Epithelial cell of esophagus (primary cell): ENCODE results near the gene DGKI.

ENCODE experiments used
- DNase-seq: peaks from one replicate; pipeline ENCODE4 v3.0.0; 2010; ENCODE audit warnings: low read depth
- H3K4me3 ChIP-seq: 2 replicates; pipeline ENCODE4 v1.5.1; 2011; ENCODE audit warnings: mild to moderate bottlenecking, low read length, control low read depth
- TF ChIP-seq, protein P1 (sequence below): IDR thresholded peaks from 2 replicates; pipeline ENCODE4 v1.5.1; 2011; ENCODE audit warnings: low read depth, mild to moderate bottlenecking, low read length, control low read depth, inconsistent platforms; ENCODE audit not compliant: insufficient read depth; ENCODE audit errors: missing control alignments

DGKI gene

DNA sequence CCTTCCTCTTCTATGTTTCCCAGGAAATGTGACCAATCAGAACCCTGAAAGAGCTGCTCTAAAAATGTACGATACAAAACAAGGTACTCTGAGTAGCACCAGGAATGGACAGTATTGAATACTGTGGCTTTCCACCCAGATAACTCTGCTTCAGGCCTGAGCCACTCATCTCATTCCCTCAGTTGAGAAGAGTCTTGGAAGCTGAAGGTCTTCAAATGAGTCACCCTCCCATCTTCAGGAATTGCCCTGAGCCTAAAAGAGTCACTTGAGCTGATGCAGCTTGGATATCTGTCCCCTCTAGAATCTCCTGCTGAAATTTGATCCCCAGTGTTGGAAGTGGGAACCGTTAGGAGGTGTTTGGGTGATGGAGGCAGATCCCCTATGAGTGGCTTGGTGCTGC is 210.4 kb downstream of the DGKI start:
- H3K4me3 ChIP-seq = no peak overlapping the region
- TF ChIP-seq, protein P1, sequence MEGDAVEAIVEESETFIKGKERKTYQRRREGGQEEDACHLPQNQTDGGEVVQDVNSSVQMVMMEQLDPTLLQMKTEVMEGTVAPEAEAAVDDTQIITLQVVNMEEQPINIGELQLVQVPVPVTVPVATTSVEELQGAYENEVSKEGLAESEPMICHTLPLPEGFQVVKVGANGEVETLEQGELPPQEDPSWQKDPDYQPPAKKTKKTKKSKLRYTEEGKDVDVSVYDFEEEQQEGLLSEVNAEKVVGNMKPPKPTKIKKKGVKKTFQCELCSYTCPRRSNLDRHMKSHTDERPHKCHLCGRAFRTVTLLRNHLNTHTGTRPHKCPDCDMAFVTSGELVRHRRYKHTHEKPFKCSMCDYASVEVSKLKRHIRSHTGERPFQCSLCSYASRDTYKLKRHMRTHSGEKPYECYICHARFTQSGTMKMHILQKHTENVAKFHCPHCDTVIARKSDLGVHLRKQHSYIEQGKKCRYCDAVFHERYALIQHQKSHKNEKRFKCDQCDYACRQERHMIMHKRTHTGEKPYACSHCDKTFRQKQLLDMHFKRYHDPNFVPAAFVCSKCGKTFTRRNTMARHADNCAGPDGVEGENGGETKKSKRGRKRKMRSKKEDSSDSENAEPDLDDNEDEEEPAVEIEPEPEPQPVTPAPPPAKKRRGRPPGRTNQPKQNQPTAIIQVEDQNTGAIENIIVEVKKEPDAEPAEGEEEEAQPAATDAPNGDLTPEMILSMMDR = no peak
- DNase-seq = no peak

DNA sequence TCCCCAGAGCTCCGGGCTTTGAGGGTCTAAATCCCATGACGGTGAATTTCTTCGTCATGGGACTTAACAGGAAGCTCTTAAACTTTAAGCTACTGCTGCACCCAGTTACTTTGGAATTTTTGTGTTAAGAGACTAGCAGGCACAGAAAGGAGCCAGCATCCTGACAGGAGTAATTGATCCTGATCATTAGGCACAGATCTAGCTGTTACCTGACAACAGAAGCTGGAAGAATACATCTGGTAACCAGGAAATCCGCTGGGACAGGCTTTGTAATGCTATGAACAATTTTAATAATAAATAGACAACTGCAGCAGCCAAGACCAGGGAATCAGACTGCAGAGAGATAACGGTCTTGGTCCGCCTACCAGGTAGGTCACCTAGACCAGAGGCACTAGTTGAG is 210.9 kb downstream of the DGKI start:
- no peak for DNase-seq
- H3K4me3 ChIP-seq = no peak overlapping the region
- TF ChIP-seq, protein P1 = no peak

DNA sequence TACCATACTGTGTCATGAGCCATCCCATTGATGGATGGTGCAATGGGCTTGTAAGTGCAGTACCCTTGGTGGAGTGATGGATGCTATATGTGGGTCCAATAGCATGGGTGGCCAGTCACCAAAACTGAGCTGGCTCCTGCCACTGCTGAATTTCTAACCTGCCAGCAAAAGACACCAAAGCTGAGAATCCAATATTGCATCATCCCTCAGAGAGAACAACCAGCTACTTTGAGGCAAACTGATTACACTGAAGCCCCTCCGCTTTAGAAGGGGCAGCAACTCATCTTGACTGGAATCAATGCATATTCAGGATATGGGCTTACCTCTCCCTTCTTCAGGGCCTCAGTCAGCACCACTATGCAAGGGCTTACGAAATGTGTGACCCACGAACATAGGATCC is 211.6 kb downstream of the DGKI start:
- H3K4me3 ChIP-seq = no peak overlapping the region
- TF ChIP-seq, protein P1 = no peak
- DNase-seq = no peak

DNA sequence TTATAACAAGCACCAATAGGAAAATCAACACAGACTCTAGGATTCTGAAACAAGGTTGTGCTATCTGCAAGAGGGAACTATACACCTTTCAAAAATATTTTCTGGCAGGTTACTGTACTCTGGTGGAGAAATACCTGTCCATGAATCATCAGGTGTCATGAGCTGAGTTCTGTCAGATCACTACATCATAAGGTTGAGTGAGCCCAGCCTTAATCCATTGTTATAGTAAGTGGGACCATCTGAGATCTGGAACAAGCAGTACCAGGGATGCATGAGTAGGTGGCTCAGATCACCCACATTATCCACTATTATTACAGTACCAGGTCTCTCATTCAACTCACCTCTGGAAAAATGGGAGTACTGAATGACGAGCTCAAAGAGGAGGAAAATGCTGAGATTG is 212.4 kb downstream of the DGKI start:
- TF ChIP-seq, protein P1 = no peak
- H3K4me3 ChIP-seq = no peak overlapping the region
- peak; percentile 67 for DNase-seq

DNA sequence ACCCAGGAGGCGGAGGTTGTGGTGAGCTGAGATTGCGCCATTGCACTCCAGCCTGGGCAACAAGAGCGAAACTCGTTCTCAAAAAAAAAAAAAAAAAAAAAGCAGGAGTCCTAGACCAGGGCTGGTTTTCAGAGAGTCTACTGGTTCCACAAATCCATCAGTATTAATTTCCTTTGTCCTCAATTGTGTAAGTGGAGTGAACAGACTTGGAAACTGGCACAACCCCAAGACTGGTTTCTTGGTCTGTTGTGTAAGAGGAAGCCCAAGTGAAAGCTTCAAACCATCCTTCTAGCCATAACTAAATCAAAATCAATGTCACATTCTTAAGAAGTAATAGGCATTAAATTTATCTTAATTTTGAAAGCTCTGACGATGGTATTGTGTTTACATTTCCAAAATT is 213.6 kb downstream of the DGKI start:
- TF ChIP-seq, protein P1 = no peak
- no peak overlapping the region for H3K4me3 ChIP-seq
- DNase-seq = peak; percentile 38

DNA sequence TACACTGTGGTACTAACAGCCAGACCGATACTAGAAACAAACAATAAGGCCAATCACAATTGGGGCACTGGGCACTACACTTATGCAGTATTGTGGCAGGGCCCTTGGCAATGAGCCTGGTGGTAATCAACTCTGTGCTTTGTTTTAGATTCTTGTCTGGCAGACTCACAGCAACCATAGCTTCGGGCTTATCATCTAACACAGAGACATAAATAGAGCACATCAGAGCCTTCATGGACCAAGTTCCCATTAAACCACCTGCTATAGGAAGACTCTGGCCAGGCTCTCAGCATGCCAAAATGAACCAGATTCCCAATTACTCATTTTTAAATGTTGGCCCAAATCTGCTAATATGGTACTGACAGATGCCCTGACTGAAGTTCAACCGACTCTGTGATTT is 218.6 kb downstream of the DGKI start:
- TF ChIP-seq, protein P1 = no peak
- no peak for DNase-seq
- no peak overlapping the region for H3K4me3 ChIP-seq

DNA sequence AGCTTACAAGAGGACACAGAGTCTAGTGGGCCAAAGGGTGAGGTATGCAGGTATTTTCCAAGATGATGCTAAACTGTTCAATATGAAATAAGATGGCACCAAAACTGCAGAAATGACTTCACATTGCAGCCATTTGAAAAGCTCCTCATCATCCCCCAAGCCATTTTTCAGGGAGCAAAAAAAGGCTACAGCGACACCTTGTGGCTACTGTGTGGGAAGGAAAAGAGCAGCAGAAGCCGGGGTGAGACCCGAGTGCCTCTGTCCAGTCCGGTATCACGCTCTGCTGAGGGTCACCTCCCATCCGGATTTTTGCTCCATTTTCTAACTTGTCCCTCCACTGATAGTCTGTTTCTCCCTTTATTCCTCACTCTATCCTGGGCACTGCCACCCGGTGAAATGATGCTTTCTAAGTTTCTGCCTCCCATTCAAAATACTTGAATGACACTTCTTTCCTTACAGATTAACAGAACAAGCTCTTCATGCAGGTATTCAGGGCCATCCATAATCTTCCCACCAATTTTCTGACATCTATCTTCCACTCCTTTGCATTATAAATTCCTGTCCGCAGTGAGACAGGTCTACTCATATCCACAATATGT is 220.2 kb downstream of the DGKI start:
- DNase-seq = peak; percentile 54
- no peak overlapping the region for H3K4me3 ChIP-seq
- TF ChIP-seq, protein P1 = peak; percentile 88
